SH-SY5Y (cell line): ENCODE data around the gene CKS2.

ENCODE experiments used
- GATA2 ChIP-seq: IDR thresholded peaks from 2 replicates; pipeline ENCODE4 v1.6.1; 2011; ENCODE audit warnings: mild to moderate bottlenecking, low read depth, low read length
- GATA3 ChIP-seq: IDR thresholded peaks from 2 replicates; pipeline ENCODE4 v1.6.1; 2011; ENCODE audit warnings: low read depth, mild to moderate bottlenecking, low read length, moderate library complexity

DNA sequence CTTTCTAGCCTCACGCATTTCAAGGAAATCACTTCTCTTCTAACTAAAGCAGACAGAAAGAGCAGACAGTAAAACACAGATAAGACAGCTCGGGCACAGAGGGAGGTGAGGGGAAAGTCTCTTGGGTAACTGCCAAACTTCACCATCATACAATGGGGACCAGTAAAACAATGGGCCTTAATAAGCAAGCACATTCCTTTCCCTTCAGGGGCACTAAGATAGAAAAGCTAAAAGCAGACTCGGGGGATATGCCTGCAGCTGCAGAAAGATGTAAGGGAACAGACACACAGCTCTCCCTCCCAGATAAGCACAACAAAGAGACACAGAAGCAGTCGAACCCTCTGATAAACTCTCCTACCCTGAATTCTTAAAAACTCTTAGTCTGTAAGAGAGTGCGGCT lies 15.6 kb upstream of the CKS2 start:
- TF ChIP-seq GATA3, result no peak
- no peak for TF ChIP-seq GATA2
